SU-DHL-6 (cell line): ENCODE results near the gene ARHGAP28.

Experiments used
- H2AFZ ChIP-seq: fragments of 200-600 bp; sonication (generic); 2 replicates; pipeline ENCODE4 v1.6.1; 2014; ENCODE audit warnings: low read depth, mild to moderate bottlenecking, moderate library complexity, mixed read lengths, antibody characterized with exemption, low read length; ENCODE audit not compliant: severe bottlenecking
- H3F3A ChIP-seq: fragments of 200-600 bp; shearing (Covaris generic); 2 replicates; pipeline ENCODE4 v1.6.0; 2016; ENCODE audit warnings: antibody characterized with exemption, mild to moderate bottlenecking; ENCODE audit not compliant: insufficient read depth
- H3K27ac ChIP-seq: fragments of 200-600 bp; sonication (generic); 2 replicates; pipeline ENCODE4 v1.5.1; 2016; ENCODE audit warnings: low read depth, mild to moderate bottlenecking, low read length, moderate library complexity, mixed read lengths
- H3K27me3 ChIP-seq: fragments of 200-600 bp; sonication (generic), shearing (Covaris generic); 2 replicates; pipeline ENCODE4 v1.6.0; 2014; ENCODE audit warnings: mild to moderate bottlenecking, low read length
- H3K36me3 ChIP-seq: fragments of 200-600 bp; sonication (generic); 2 replicates; pipeline ENCODE4 v1.6.1; 2014; ENCODE audit warnings: mild to moderate bottlenecking, low read length, mixed read lengths
- H3K4me2 ChIP-seq: fragments of 300-600, 200-600 bp; shearing (Covaris generic), sonication (generic); 2 replicates; pipeline ENCODE4 v1.6.0; 2014; ENCODE audit warnings: low read length, low read depth, mild to moderate bottlenecking; ENCODE audit not compliant: poor library complexity, severe bottlenecking
- H3K4me3 ChIP-seq: fragments of 200-600 bp; sonication (generic); 2 replicates; pipeline ENCODE4 v1.5.1; 2014; ENCODE audit warnings: antibody characterized with exemption, low read length, mild to moderate bottlenecking, mixed read lengths; ENCODE audit not compliant: insufficient read depth, poor library complexity, severe bottlenecking
- H3K79me2 ChIP-seq: fragments of 200-600 bp; sonication (generic); 2 replicates; pipeline ENCODE4 v1.6.1; 2014; ENCODE audit warnings: mild to moderate bottlenecking, low read length, moderate library complexity; ENCODE audit not compliant: insufficient read depth
- H3K9ac ChIP-seq: fragments of 200-600 bp; sonication (generic); 2 replicates; pipeline ENCODE4 v1.7.0; 2014; ENCODE audit warnings: mild to moderate bottlenecking, low read length
- H3K9me2 ChIP-seq: fragments of 200-600 bp; sonication (generic); replicated peaks from 2 replicates; pipeline ENCODE4 v1.6.1; 2014; ENCODE audit warnings: low read length; ENCODE audit not compliant: insufficient read depth
- H3K9me3 ChIP-seq: fragments of 200-600 bp; sonication (generic); 2 replicates; pipeline ENCODE4 v1.6.1; 2014; ENCODE audit warnings: low read length, mixed read lengths; ENCODE audit not compliant: insufficient read depth
- H4K20me1 ChIP-seq: fragments of 200-600 bp; sonication (generic); 2 replicates; pipeline ENCODE4 v1.6.1; 2014; ENCODE audit warnings: low read depth, mild to moderate bottlenecking, antibody characterized with exemption, low read length, moderate library complexity, mixed read lengths
- CTCF ChIP-seq: fragments of 200-600 bp; sonication (generic); IDR thresholded peaks from one replicate; pipeline ENCODE4 v1.5.1; 2017; ENCODE audit warnings: antibody characterized with exemption, mild to moderate bottlenecking, low read length, moderate library complexity; ENCODE audit not compliant: insufficient read depth, poor library complexity, severe bottlenecking
- EZH2phosphoT487 ChIP-seq: fragments of 200-600 bp; sonication (generic), shearing (Covaris generic); conservative IDR thresholded peaks from 2 replicates; pipeline ENCODE4 v1.6.1; 2018; ENCODE audit warnings: mild to moderate bottlenecking, antibody characterized with exemption, low read length, moderate library complexity, mixed read lengths

The ARHGAP28 gene

GRCh38 chr18:6729247-6730091 lies at the start of gene ARHGAP28:
ARHGAP28 (plus strand) TSS chr18:6729716; CDS start chr18:6729822, 106 bp downstream.
- H4K20me1 ChIP-seq: no peaks in the 10 kb centered on the region
- no peak for TF ChIP-seq EZH2phosphoT487
- TF ChIP-seq CTCF: no peak
- H3K27ac ChIP-seq: no peak within 1 kb of the TSS
- no peaks in the 10 kb centered on the region for H3K27me3 ChIP-seq
- H3K4me2 ChIP-seq: no peak within 1 kb of the TSS
- H3K4me3 ChIP-seq: no peak within 1 kb of the TSS
- H2AFZ ChIP-seq: no peak within 1 kb of the TSS
- no peaks in the 10 kb centered on the region for H3K79me2 ChIP-seq
- H3F3A ChIP-seq: no peaks in the 10 kb centered on the region
- no peaks in the 10 kb centered on the region for H3K36me3 ChIP-seq
- no peak within 1 kb of the TSS for H3K9ac ChIP-seq
- H3K9me2 ChIP-seq: no peaks in the 10 kb centered on the region
- H3K9me3 ChIP-seq: no peaks in the 10 kb centered on the region

- H4K20me1 ChIP-seq: no peaks in the 10 kb centered on the region
- H3K9me3 ChIP-seq: no peaks in the 10 kb centered on the region
- no peaks in the 10 kb centered on the region for H3K9me2 ChIP-seq
- H3K36me3 ChIP-seq: no peaks in the 10 kb centered on the region
- H3K4me2 ChIP-seq: no peak overlapping the region
- no peaks in the 10 kb centered on the region for H3K79me2 ChIP-seq
- no peaks in the 10 kb centered on the region for H3K27me3 ChIP-seq
- no peak overlapping the region for H3K4me3 ChIP-seq
- no peak overlapping the region for H3K9ac ChIP-seq
- no peak overlapping the region for H2AFZ ChIP-seq
- no peak for TF ChIP-seq CTCF
- no peak for TF ChIP-seq EZH2phosphoT487
- H3F3A ChIP-seq: no peaks in the 10 kb centered on the region
- H3K27ac ChIP-seq: no peak overlapping the region
Observed at GRCh38 chr18:6681331-6681875, 48.1 kb upstream of the ARHGAP28 start.

GRCh38 chr18:6682437-6683111 lies 46.9 kb upstream of the ARHGAP28 start:
- no peaks in the 10 kb centered on the region for H3K9me2 ChIP-seq
- no peaks in the 10 kb centered on the region for H3F3A ChIP-seq
- no peak overlapping the region for H2AFZ ChIP-seq
- H3K27ac ChIP-seq: no peak overlapping the region
- H3K79me2 ChIP-seq: no peaks in the 10 kb centered on the region
- no peak overlapping the region for H3K4me3 ChIP-seq
- no peaks in the 10 kb centered on the region for H3K9me3 ChIP-seq
- H3K36me3 ChIP-seq: no peaks in the 10 kb centered on the region
- H4K20me1 ChIP-seq: no peaks in the 10 kb centered on the region
- H3K27me3 ChIP-seq: no peaks in the 10 kb centered on the region
- H3K4me2 ChIP-seq: no peak overlapping the region
- TF ChIP-seq CTCF (no peak), EZH2phosphoT487 (no peak)
- H3K9ac ChIP-seq: no peak overlapping the region
